Hematopoietic multipotent progenitor cell treated with erythropoietin and hydrocortisone succinate and interleukin-3 and kit ligand, for 17 days (in vitro differentiated cells): Measurements from ENCODE around the gene DTNA.

Experiments used
- DNase-seq: peaks from one replicate; pipeline ENCODE4 v3.0.0-alpha.2; 2015; ENCODE audit warnings: low spot score

The DTNA gene

GRCh38 chr18:34807106-34807796 lies 97.2 kb downstream of the DTNA start:
- no peak for DNase-seq

DNA sequence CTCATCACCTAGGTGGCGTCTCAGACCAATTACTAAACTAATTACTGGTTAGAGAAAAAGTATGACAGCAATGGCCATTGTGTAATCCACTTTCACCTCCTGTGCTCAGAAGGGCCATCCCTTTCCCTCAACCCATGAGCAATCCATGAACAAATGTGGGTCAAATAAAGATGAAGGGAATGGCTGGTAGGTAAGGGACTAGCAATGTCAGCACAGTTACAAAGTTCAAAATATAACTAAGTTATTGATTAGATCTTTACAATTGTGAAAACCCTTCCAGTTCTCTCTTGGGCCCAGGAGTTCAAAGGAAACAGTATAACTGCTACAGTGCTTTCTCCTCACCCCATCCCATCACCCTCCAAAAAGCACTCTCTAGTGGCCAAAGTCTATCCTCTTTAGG lies 98.3 kb downstream of the DTNA start:
- DNase-seq, result no peak

DNA sequence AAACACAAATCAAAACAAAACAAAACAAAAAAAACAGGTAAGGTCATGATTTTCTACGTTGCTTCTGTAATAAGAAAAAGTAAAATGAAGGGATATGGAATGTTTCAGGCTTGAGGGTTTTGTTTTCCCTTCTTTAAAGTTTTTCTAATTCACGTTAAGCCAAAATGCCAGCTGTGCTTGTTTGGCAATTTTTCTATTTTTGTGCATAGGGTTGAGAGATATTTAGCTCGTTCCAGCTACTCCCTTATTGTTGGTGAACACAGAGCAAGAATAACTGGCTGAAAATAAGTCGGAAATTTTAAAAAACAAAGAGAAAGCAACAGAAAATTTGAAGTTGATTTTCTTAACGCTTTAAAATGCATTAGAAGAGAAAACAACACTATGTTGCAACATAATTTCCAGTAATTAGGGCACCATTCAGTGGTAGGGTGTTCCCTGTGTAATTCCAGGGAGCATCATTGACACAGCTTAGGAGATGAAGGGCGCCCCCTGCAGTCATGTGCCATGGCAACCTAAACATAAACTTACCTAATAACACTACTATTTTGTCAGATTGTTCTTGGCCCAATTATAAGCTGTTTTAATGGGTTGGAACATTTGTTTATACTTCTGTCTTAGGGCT lies 99.5 kb downstream of the DTNA start:
- no peak for DNase-seq

- no peak for DNase-seq
Measured at GRCh38 chr18:34816183-34816582, 106.1 kb downstream of the DTNA start.

DNA sequence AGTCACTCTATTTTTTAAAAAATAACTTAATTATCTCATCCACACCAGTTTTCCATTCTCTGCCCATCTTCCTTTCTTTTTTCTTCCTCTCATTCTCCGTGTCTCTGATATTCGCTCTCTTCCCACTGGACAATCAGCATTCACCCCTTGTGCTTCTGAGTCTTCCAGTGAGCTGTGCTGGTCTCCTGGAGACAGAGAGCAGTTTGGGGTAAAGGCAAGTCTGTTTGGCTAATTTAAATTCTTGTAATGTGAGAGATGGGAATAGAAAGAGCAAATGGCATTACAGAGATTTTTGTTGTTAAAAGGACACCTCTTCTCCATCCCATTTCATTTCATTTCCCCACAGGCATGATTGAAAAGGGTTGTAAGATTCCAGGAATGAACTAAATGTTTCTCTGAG lies 107.5 kb downstream of the DTNA start:
- no peak for DNase-seq

GRCh38 chr18:34818064-34818463 lies 108.0 kb downstream of the DTNA start:
- DNase-seq, result no peak

DNA sequence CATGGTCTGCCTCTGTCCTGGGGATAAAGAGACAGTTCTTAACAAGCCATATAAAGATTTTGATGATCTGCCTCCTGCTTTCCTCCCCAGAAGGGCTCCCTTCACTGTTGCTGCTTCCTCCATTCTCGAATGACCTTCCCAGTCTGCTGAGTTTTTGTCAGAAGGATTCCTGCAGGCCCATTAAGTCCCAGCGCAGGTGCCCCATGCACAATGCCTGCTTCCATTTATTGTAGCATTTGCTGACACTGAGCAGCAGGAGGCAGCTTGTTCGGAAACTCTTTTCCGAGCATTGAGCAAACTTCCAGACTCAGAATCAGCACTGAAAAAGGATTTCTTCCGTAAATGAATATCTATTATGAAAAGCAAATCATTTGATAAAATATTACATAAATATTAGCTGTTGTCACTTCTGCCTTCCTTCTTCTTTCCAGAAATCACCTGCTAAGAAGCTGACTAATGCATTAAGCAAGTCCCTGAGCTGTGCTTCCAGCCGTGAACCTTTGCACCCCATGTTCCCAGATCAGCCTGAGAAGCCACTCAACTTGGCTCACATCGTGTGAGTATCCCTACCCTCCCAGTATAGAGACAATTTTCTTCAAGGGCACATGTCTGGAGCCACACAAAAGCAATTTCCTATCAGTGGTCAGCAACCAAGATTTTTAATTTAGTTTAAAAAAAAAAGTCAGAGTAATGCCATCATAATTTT lies 110.4 kb downstream of the DTNA start:
- no peak for DNase-seq

DNA sequence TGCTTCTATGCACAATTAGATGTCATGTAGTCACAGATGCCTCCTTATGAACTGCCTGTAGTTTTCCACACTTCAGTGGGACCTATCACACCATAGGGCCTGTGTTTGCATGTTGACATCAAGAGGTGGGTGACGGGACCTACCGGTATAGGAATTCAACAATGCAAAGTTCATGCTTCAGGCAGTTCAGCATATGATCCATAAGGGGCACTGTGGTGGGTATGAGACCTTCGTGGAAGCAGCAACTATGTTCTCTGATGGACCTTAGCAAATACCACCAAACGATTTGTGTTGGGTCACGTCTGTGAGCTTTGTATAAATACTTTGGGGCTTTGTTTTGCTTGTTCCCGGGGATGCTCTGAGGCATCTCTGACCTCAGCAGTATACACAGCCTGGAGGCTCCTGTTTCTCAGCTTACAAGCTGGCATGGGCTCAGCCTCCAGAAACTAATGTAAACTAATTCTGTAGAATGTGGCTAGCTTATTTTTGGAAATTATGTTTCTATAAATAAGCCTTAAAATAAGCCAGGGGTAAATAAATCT lies 111.6 kb downstream of the DTNA start:
- DNase-seq, result no peak

DNA sequence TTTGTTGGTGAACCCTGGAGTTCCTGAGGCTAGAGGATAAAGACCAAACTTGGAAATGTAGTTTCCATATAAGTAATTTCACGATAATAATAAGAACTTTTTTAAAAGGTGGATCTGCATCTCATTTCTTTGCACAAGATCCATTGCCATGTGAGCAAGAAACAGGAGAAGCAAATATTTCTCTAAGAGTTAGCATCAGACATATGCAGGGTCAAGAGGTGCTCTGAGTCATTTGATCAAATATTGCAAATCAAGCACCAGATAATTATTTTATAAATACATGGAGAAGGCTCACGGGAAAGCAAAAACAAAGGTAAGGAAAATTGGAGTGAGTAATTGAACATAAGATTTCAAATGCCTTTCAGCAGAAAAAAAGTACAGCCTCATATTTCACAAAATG lies 118.0 kb downstream of the DTNA start:
- no peak for DNase-seq

DNA sequence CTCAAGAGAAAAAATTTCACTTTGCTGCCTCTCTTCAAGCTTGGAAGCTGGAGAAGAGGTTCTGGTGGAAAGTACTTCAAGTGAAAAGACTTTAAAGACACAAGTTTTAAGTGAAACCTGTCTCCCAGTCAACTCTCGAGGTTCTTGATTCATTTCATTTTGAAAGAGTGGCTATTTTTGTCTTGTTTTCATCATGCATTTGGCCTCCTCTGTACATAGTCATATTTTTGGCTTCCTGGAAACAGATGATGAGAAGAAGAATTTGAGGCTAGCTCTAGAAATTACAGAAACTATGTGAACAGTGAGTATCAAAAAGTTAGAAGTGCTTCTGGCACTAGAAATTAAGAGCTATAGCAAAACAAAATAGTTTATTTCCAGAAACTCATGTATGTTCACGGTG lies 124.8 kb downstream of the DTNA start:
- no peak for DNase-seq

DNA sequence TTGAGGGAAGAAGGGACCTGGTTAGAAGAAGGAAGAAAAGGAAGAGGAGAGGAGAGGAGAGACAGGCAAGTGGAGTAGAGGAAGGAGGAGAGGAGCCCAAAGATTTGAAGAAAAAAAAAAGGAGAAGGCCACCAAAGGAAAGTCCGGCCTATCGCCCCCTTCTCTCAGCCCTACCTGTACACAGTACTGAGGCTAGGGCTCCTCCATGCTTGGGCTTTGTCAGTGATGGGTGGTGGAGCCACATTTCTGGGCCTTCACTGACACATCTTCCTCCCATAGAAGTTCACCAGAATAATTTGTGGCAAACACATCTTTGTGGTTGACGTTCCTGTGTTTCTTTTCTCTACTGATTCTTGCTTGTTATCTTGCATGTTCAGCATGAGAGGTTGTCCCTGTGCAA lies 125.4 kb downstream of the DTNA start:
- no peak for DNase-seq

DNA sequence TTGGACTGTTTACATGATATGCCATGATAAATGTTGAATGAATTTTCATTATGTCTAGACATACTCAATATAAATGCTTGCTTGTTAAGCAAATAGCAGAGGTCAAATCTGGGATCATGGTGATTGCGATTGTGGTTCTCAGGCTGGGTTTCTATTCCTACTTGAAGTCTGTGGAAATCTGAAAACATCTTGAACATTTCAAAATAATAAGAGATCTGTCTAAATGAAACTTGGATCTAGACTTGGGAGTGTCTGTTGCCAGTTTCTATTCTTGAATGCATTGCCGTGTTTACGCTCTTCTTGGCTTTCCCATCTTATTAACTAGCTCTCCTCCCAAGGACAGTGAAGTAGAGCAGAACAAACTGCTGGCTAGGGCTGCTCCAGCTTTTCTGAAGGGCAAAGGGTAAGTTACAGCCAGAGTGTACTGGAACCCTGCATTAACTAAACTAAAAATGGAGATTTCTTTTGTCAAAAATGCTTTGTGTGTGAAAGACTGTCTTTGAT lies 127.7 kb downstream of the DTNA start:
- DNase-seq, result no peak

- no peak for DNase-seq
Measured at GRCh38 chr18:34838669-34839068, 128.6 kb downstream of the DTNA start.

- no peak for DNase-seq
Measured at GRCh38 chr18:34840256-34840826, 130.2 kb downstream of the DTNA start.

- no peak for DNase-seq
Measured at GRCh38 chr18:34841891-34842290, 131.8 kb downstream of the DTNA start.

GRCh38 chr18:34844072-34844471 lies 134.0 kb downstream of the DTNA start:
- no peak for DNase-seq

GRCh38 chr18:34844732-34845459 lies 134.8 kb downstream of the DTNA start:
- no peak for DNase-seq

DNA sequence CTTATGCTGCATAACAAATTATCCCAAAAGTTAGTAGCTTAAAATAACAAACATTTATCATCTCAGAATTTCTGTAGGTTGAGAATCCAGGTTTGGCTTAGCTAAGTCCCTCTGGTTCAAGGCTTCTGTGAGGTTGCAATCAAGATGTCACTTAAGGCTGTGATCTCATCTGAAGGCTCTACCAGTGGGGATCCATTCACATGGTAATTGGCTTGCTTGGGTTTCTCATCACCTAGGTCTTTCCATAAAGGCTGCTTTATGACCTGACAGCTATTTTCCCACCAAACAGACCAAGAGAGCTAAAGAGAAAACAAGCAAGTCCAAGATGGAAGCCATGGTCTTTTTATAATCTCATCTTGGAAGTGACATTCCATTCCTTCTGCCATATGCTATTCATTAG lies 137.3 kb downstream of the DTNA start:
- no peak for DNase-seq

- DNase-seq, result no peak
Measured at GRCh38 chr18:34848156-34848555, 138.1 kb downstream of the DTNA start.

DNA sequence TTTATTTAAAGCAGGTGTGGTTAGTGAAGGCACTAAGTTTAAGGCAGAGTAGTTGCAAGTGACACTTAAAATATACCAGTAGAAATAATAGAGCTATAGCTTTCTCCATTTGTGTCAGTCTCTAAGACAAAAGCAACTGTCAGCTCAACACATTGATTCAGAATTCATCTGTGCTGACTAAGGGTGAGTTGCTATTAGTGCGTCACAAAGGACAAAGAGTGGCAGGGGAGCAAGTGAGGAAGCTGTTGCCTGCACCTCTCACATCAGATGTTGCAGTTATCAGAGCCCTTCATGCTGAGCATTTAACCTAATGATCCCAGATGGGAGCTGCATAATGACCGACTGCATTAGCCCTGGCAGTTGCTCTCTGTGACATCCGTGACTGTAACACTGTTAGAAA lies 138.6 kb downstream of the DTNA start:
- DNase-seq, result no peak

DNA sequence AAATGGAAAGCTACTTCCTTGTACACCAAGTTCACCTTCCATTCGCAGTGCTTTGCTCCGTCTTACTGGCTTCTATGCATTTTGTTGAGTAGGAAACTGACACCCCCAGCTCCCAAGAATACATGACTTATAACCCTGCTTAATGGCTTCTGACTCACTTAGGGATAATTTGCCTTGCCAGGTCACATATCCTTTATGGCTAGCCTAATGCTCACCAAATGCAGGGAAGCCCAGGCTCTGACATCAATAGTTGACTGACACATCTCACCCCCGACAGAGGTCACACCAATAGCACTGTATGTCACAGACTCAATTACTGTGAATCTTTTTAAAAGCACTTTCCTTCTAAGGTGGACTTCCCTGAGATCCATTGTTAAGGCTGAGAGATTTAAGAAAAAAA lies 147.2 kb downstream of the DTNA start:
- DNase-seq, result no peak

DNA sequence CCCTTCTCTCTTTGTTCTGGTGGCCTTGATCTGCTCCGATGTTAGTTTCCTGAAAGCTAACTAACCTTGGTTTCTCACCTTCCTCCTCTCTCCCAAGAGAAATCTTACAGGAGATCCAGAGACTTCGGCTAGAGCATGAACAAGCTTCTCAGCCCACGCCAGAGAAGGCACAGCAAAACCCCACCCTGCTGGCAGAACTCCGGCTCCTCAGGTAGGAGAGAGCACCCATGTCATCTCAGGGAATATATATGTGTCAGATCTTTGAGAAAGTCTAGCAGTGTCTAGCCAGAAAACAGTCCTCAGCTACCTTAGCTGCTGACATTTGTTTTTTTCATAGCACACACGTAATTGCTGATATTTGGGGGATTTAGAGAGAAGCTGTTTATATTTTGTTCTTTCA lies 148.1 kb downstream of the DTNA start:
- no peak for DNase-seq
